Calu3 (cell line): Measurements from ENCODE around the gene CES1. TPM values are rescaled to one million over a fixed set of nuclear protein-coding genes. Genes with fewer than 3 reads are reported as not detected.
"Not testable (repeated sequence)": the region's sequence is repeated elsewhere in the genome, so short reads cannot be mapped to it uniquely, and the experiment has no call there.

ENCODE experiments used
- BruUV-seq: library from RNA; stranded (reverse); fragments of 400-500 nt; replicated peaks from 2 replicates; lab custom pipeline; 2021; lab: Mats Ljungman, UMichigan
- CTCF ChIA-PET: fragments of 300-600 bp; sonication (Branson Sonifier 250); formaldehyde crosslinking; loops from one replicate; lab custom pipeline; 2022; ENCODE audit warnings: antibody characterized with exemption; lab: Charles Lee
- DNase-seq: peaks from one replicate; pipeline ENCODE4 v3.0.0; 2022
- H3K27ac Mint-ChIP-seq: one replicate; pipeline ENCODE4 v1.8.0; 2022; ENCODE audit warnings: mixed read lengths; ENCODE audit not compliant: unreplicated experiment
- H3K27me3 Mint-ChIP-seq: one replicate; pipeline ENCODE4 v1.8.0; 2022; ENCODE audit warnings: mixed read lengths; ENCODE audit not compliant: unreplicated experiment
- H3K36me3 Mint-ChIP-seq: one replicate; pipeline ENCODE4 v1.8.0; 2022; ENCODE audit warnings: mild to moderate bottlenecking, moderate library complexity, mixed read lengths; ENCODE audit not compliant: insufficient read depth, unreplicated experiment
- H3K4me1 Mint-ChIP-seq: one replicate; pipeline ENCODE4 v1.8.0; 2022; ENCODE audit warnings: mild to moderate bottlenecking, low read depth, mixed read lengths; ENCODE audit not compliant: unreplicated experiment
- H3K4me3 Mint-ChIP-seq: one replicate; pipeline ENCODE4 v1.8.0; 2022; ENCODE audit warnings: mild to moderate bottlenecking, low read depth, moderate library complexity, mixed read lengths; ENCODE audit not compliant: unreplicated experiment
- H3K9me3 Mint-ChIP-seq: one replicate; pipeline ENCODE4 v1.8.0; 2022; ENCODE audit warnings: low read depth, mixed read lengths; ENCODE audit not compliant: unreplicated experiment
- intact Hi-C: fragments of 100-400 bp; cut with micrococcal nuclease; formaldehyde crosslinking; loops from one replicate; pipeline ENCODE4 v1.10.0; 2022; ENCODE audit not compliant: unreplicated experiment
- total RNA-seq: library from RNA; stranded (reverse); gene quantifications from 2 replicates; pipeline ENCODE4 v1.2.3, GENCODE V29; 2022

CES1 gene
- total RNA-seq, 1 experiment from 2014 or later: 0.78 TPM

- H3K27me3 Mint-ChIP-seq, H3K36me3 Mint-ChIP-seq, H3K4me1 Mint-ChIP-seq, CTCF ChIA-PET, DNase-seq, H3K27ac Mint-ChIP-seq, H3K9me3 Mint-ChIP-seq, intact Hi-C loops, BruUV-seq, H3K4me3 Mint-ChIP-seq: not testable (repeated sequence)
Measured at GRCh38 chr16:55792934-55793374, 39.9 kb downstream of the CES1 start.

GRCh38 chr16:55791512-55791911, 41.4 kb downstream of the CES1 start:
- DNase-seq, H3K4me3 Mint-ChIP-seq, H3K4me1 Mint-ChIP-seq, H3K27me3 Mint-ChIP-seq, CTCF ChIA-PET, intact Hi-C loops, H3K9me3 Mint-ChIP-seq, BruUV-seq, H3K36me3 Mint-ChIP-seq, H3K27ac Mint-ChIP-seq: not testable (repeated sequence)

- H3K27me3 Mint-ChIP-seq, CTCF ChIA-PET, H3K36me3 Mint-ChIP-seq, intact Hi-C loops, H3K9me3 Mint-ChIP-seq, H3K4me3 Mint-ChIP-seq, H3K27ac Mint-ChIP-seq, DNase-seq, BruUV-seq, H3K4me1 Mint-ChIP-seq: not testable (repeated sequence)
Measured at GRCh38 chr16:55790240-55790639, 42.7 kb downstream of the CES1 start.

GRCh38 chr16:55782793-55783091, 50.2 kb downstream of the CES1 start:
- H3K4me1 Mint-ChIP-seq, H3K27ac Mint-ChIP-seq, H3K4me3 Mint-ChIP-seq, intact Hi-C loops, H3K9me3 Mint-ChIP-seq, H3K36me3 Mint-ChIP-seq, H3K27me3 Mint-ChIP-seq, BruUV-seq, CTCF ChIA-PET, DNase-seq: not testable (repeated sequence)

- H3K27me3 Mint-ChIP-seq, H3K27ac Mint-ChIP-seq, BruUV-seq, DNase-seq, H3K4me3 Mint-ChIP-seq, H3K9me3 Mint-ChIP-seq, H3K36me3 Mint-ChIP-seq, H3K4me1 Mint-ChIP-seq, intact Hi-C loops, CTCF ChIA-PET: not testable (repeated sequence)
Measured at GRCh38 chr16:55782091-55782792, 50.7 kb downstream of the CES1 start.

- H3K36me3 Mint-ChIP-seq, H3K27me3 Mint-ChIP-seq, BruUV-seq, CTCF ChIA-PET, intact Hi-C loops, H3K4me3 Mint-ChIP-seq, DNase-seq, H3K27ac Mint-ChIP-seq, H3K9me3 Mint-ChIP-seq, H3K4me1 Mint-ChIP-seq: not testable (repeated sequence)
Measured at GRCh38 chr16:55781456-55781855, 51.4 kb downstream of the CES1 start.

- H3K36me3 Mint-ChIP-seq, intact Hi-C loops, H3K9me3 Mint-ChIP-seq, CTCF ChIA-PET, BruUV-seq, DNase-seq, H3K27me3 Mint-ChIP-seq, H3K4me3 Mint-ChIP-seq, H3K27ac Mint-ChIP-seq, H3K4me1 Mint-ChIP-seq: not testable (repeated sequence)
Measured at GRCh38 chr16:55780095-55780407, 52.8 kb downstream of the CES1 start.
